Occipital lobe (tissue), 2 donors: ENCODE results near the gene KIAA1671. TPM values are rescaled to one million over a fixed set of nuclear protein-coding genes. Genes with fewer than 3 reads are reported as not detected.
"Not testable (repeated sequence)": the region's sequence is repeated elsewhere in the genome, so short reads cannot be mapped to it uniquely, and the experiment has no call there.

ENCODE experiments used
- DNase-seq: peaks from one replicate; lab custom pipeline; 2025; lab: John Stamatoyannopoulos, UW
- total RNA-seq: library from RNA; depleted of rRNA; stranded (reverse); fragments of >200 nt; gene quantifications from one replicate; pipeline ENCODE4 v1.2.3, GENCODE V29; 2014

Gene KIAA1671
- total RNA-seq, 1 donor from 2014 or later, result 5.0 TPM

DNA sequence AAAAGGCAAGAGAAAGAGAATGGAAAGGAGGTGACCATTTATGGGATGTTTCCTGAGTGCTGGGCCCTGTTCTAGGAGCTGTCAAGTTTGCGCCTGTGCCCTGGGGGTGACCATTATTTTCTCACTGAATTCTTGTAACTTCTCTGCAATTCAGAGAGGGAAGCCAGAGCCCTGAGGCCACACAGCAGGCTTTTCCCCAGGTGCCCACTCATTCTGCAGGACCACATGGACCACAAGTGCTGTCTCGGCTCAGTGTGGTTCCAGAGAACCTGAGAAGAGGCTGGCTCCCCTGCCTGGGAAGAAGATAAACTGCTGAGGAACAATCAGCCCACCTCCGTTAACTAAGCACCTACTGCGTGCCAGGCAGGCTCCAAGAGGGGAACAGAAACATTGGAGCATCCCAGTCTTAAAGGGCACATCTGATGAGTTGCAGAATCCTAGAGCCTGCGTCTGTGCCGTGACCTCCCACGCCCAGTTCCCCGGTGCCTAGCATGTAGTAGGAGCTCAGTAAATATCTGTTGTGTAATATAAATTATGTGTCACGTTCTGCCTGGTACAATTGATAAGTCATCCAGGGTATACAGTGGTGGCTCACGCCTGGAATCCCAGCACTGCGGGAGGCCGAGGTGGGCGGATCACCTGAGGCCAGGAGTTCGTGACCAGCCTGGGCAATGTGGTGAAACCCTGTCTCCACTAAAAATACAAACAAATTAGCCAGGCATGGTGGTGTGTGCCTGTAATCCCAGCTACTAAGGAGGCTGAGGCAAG is 215.5 kb downstream of the KIAA1671 start:
- DNase-seq, result no peak

GRCh38 chr22:25169278-25170031 is 216.9 kb downstream of the KIAA1671 start:
- DNase-seq, result no peak

DNA sequence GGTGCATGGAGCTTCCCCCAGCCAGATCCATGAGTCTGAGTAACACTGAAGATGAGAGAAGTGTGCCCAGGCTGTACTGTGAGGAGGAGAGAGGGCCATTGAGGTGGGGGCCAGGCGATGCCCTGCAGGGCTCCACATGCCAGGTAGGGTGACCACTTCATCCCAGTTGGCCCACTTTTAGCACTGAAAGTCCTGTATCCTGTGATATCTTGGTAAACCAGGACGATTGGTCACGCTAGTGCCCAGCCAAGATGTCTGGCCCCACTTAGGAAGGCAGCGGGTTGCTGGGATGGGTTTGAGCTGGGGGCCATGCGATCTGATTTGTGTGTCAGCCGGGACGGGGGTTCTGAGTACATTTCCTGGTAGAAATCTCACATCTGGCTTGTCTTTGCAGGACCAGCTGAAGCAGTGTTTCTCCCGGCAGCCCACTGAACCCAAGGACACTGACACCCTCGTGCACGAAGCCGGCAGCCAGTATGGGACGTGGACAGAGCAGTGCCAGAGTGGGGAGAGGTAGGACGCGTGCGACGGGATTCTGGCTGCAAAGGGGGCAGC is 218.0 kb downstream of the KIAA1671 start:
- DNase-seq, result no peak

DNA sequence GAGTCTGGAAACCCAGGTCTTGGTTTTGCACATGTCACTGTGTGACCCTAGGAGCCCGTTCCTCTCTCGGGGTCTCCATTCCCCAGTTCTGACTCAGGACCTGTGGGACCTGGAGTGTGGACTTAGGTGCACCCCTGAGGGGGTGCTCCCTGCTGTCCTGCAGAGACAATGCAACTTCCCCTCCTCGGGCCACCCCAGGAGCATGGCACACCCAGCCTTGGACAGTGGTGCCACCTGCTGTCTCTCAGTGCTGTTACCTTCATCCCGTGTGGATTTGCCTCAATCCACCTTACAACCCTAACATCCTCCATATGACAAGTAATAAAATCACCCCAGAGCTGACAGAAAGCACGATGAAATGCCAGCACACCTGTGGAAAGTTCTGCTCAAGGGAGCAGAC is 219.6 kb downstream of the KIAA1671 start:
- no peak for DNase-seq

DNA sequence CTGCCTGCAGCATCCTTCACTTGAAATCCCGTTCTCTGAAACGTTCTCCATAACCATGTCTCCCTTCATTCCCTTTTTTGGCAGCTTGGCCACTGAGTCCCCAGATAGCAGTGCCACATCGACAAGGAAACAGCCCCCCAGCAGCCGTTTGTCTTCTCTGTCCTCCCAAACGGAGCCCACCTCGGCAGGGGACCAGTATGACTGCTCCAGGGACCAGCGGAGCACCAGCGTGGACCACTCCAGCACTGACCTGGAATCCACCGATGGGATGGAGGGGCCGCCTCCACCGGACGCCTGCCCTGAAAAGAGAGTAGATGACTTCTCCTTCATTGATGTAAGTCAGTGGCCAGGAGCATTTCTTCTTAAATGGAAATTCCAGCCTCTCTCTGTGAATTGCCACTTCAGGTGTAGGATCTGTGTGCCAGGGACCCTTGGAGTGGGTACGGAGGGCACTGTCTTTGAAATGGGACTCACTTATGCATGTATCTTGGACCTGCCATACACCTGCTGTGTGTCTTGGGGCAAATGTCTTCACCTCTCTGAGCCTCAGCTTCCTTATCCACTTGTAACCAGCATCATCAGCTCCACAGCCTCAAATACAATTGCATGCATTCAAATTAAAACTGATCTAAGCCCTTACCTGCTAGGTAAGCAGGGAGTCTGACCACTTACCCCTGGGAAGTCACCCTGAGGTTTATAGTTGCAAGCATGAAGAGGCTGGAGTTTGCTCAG is 221.8 kb downstream of the KIAA1671 start:
- no peak for DNase-seq

DNA sequence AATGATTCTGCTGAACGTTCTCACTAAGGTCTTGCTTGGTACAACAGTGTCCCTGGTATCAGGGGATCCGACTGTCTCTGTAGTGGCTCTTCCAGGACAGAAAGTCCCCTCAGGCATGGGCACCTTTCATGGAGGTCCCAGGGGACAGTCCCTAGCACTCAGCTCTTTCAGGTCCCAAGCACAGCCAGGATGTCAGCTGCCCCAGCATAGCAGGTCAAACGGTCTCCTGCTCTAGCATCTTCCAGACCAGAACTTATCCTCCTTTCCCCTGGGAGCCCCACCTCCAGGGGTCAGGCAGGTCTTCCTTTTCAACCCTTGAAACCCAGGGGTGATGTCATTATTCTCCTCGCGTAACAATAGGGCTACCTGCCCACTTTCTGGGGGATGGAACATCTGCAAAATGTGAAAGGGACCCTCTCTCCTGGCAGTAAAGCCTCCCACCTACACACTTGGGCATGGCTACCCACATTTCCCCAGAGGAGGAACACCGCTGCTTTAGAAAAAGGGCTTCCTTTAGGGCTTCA is 222.4 kb downstream of the KIAA1671 start:
- DNase-seq, result no peak

GRCh38 chr22:25176175-25176574 is 223.7 kb downstream of the KIAA1671 start:
- no peak for DNase-seq

DNA sequence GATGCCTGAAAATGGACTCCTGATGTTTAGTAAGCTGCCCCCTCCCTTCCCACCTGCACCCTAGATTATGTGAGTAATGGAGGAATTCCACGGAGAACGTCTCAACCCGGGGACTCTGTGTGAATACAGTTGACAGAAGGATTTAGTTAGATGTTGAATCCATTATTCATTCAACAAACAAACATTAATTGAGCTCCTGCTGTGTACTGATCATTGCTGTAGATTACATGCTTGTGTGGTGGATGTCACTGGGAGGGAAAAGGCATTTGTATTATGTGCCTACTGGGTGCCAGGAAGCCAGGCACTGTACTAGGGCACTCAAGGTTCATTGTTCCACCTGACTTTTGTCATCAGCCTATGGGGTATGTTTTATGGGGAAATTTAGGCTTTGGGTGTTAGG is 224.3 kb downstream of the KIAA1671 start:
- no peak for DNase-seq

DNA sequence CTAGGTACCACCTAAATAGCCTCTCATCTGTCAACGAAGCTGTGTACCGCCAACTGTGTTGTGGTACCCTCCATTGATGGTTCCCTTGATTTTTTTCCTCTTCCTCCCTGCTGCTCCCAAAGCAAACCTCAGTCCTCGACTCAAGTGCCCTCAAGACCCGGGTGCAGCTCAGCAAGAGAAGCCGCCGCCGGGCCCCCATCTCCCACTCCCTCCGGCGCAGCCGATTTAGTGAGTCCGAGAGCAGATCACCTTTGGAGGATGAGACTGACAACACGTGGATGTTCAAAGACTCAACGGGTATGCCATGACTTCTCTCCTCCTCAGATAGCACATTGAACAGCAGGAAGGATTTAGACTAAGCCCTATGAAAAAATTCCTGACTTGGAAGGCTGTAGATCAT is 224.7 kb downstream of the KIAA1671 start:
- DNase-seq, result no peak

DNA sequence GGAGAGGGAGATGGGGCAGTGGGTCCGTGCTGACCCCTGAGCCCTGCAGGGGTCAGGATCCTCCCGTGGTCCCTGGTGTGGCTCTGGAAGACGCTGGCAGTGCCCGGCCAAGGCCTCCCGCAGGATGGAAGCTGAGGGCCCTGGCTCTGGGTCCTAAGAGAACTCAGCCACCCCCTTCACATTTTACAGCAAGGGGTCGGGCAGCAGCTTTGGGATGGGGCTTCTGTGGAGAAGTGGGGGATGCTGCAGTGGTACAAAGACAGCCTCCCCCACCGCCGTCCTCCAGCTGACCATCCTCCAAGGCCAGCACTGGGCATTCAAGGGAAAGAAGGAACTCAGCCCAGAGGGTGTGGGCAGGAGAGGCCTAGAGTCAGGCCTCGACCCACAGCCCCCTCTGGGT is 225.4 kb downstream of the KIAA1671 start:
- DNase-seq, result no peak

GRCh38 chr22:25178348-25178747 is 225.8 kb downstream of the KIAA1671 start:
- DNase-seq, result not testable (repeated sequence)

DNA sequence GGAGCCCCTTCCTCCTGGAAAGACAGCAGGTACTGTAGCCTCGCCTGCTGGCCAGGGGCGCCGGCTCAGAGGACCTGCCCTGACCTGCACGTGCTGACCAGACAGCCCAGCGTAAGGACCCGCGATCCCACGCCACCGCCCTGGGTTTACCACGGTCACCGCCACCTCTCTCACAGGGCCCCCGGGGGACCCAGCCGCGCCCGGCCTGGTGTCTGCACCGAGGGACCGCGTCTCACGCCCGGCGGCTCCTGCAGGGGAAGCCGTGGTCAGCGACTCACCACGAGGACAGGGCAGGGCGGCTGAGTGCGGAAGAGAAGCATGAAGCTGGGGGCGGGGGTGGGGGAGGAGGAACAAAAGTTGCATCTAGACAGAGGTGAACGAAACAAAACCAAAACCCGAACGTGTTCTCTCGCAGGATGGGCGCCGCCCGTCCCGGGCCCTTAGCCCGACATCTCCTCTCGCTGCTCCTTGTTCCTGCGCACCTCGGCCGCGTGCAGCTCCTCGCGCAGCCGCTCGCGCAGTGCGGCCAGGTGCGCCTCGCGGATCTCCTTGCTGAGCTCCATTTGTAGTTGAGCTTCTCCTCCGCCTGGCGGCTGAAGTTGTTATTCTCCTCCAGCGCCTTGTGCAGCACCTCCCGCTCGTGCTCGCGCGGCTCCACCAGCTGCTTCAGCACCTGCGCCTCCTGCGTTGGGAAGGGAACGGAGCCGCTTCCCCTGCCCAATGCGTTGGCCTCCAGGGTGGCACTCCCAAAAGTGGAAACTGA is 226.5 kb downstream of the KIAA1671 start:
- DNase-seq, result not testable (repeated sequence)

GRCh38 chr22:25182131-25183110 is 229.9 kb downstream of the KIAA1671 start:
- DNase-seq, result no peak

DNA sequence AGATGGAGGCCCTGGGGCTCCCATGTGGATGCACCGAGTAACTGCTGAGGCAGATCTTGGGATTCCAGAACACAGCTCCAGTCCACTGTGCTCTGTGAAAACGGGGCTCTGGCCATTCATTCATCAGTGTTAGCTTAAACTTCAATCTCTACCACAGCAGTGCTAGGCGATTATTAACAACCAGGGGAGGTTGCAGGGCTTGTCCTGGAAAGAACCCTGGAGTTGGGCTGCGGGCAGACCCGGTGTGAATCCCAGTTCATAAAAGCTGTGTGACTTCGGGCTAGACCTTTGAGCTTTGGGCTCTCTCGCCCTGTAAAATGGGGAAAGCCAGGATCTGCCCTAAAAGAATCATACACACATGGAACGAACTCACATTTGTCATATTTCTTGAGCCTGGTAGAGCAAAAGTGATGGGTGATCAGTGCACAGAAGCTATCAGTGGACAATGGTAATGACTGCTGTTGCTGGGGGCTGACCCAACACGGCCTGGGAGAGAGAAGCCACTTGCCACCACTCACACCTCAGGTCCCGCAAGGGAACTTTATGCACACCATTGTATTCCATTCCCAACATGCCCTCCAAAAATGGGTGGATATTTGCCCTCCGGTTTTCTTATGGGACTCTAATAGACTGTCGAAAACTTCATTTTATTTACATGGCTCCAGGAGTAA is 231.6 kb downstream of the KIAA1671 start:
- no peak for DNase-seq

DNA sequence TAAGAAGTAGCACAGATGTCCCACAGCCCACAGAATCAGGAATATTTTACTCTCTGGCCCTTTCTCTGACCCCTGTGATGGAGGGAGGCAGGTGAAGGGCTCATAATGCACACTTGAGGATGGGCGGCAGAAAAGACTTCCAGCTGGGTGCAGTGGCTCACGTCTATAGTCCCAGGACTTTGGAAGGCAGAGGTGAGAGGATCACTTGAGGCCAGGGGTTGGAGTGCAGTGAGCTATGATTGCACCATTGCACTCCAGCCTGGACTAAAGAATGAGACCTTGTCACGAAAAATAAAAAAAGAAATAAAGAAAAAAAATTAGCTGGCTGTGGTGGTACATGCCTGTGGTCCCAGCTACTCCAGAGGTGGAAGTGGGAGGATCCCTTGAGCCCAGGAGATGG is 233.6 kb downstream of the KIAA1671 start:
- DNase-seq, result no peak

DNA sequence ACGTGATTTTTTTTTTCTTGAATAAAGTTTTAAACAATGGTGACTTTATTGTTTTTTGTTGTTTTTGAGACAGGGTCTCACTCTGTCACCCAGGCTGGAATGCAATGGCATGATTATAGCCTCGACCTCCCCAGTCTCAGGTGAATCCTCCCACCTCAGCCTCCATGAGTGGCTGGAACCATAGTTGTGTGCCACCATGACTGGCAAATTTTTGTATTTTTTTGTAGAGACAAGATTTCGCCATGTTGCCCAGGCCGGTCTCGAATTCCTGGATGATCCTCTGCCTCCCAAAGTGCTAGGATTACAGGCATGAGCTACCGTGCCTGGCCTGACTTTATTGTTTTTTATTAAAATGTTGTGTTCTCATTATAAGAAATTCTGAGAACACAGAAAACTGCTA is 235.0 kb downstream of the KIAA1671 start:
- no peak for DNase-seq

GRCh38 chr22:25192406-25192805 is 239.9 kb downstream of the KIAA1671 start:
- peak; percentile 31 for DNase-seq

- no peak for DNase-seq
These were observed 240.6 kb downstream of the KIAA1671 start for GRCh38 chr22:25193130-25193529.

- DNase-seq, result no peak
These were observed 241.0 kb downstream of the KIAA1671 start for GRCh38 chr22:25193548-25193947.
